IPS-15b (cell line): ENCODE data around the gene ZSWIM8.
"Not testable (repeated sequence)": the region's sequence is repeated elsewhere in the genome, so short reads cannot be mapped to it uniquely, and the experiment has no call there.

Experiments
- H3K27me3 ChIP-seq: one replicate; pipeline ENCODE4 v1.6.1; 2013; ENCODE audit warnings: low read length; ENCODE audit not compliant: control insufficient read depth, insufficient read depth
- H3K36me3 ChIP-seq: one replicate; pipeline ENCODE4 v1.6.1; 2013; ENCODE audit warnings: low read length; ENCODE audit not compliant: control insufficient read depth, insufficient read depth
- H3K4me1 ChIP-seq: one replicate; pipeline ENCODE4 v1.6.1; 2013; ENCODE audit warnings: mild to moderate bottlenecking, low read length; ENCODE audit not compliant: control insufficient read depth, insufficient read depth
- H3K4me3 ChIP-seq: one replicate; pipeline ENCODE4 v1.5.1; 2013; ENCODE audit warnings: low read depth, low read length
- H3K9ac ChIP-seq: one replicate; pipeline ENCODE4 v1.6.1; 2013; ENCODE audit warnings: low read depth, mild to moderate bottlenecking, low read length
- H3K9me3 ChIP-seq: one replicate; pipeline ENCODE4 v1.6.1; 2013; ENCODE audit warnings: mild to moderate bottlenecking, low read length; ENCODE audit not compliant: control insufficient read depth, insufficient read depth

Gene ZSWIM8

DNA sequence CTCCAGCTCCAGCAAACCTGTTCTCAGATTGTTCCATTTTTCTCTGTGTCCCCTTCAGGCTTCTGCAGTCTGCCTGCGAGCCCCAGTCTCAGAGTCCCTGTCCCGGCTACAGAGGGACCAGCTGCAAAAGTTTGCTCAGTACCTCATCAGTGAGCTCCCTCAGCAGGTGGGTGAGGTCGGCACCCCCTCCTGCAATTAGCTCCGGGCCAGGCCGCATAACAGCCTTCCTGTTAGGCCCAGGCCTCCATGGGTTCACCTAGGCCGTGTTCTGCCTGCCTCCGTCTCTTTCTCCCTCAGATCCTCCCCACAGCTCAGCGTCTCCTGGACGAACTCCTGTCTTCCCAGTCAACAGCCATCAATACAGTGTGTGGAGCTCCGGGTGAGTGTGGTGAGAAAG is 4.3 kb downstream of the ZSWIM8 start:
- Histone ChIP-seq H3K36me3 (peaks cover 31% of the 10 kb centered on the region), H3K9ac (no peak overlapping the region), H3K27me3 (no peaks in the 10 kb centered on the region), H3K4me3 (no peak overlapping the region), H3K9me3 (no peaks in the 10 kb centered on the region), H3K4me1 (peaks cover 4% of the 10 kb centered on the region)

GRCh38 chr10:73790886-73791625 is 5.7 kb downstream of the ZSWIM8 start:
- Histone ChIP-seq H3K36me3 (peaks cover 31% of the 10 kb centered on the region), H3K9me3 (no peaks in the 10 kb centered on the region), H3K27me3 (no peaks in the 10 kb centered on the region), H3K4me3 (no peak overlapping the region), H3K9ac (no peak overlapping the region), H3K4me1 (peaks cover 4% of the 10 kb centered on the region)

- no peaks in the 10 kb centered on the region for H3K4me1 ChIP-seq
- H3K27me3 ChIP-seq: no peaks in the 10 kb centered on the region
- H3K9me3 ChIP-seq: no peaks in the 10 kb centered on the region
- H3K9ac ChIP-seq: no peak overlapping the region
- H3K36me3 ChIP-seq: peaks cover 35% of the 10 kb centered on the region
- H3K4me3 ChIP-seq: no peak overlapping the region
Observed at GRCh38 chr10:73791871-73792400, 6.5 kb downstream of the ZSWIM8 start.

DNA sequence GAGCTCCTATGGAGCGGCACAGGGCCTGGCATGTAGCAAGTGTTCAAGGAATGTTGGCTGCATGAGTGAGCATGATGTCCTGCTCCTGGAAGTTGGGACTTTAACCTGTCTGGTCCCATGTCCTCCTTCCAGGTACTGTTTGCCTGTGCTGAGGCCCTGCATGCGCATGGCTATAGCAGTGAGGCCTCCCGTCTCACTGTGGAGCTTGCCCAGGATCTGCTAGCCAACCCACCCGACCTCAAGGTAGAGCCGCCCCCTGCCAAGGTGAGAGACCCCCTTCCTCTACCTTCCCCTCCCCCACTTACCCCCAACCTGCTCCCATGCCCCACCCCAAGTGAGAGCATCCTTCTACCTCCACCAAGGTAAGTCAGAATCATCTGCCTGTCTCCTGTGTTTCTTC is 8.1 kb downstream of the ZSWIM8 start:
- Histone ChIP-seq H3K9ac (no peak overlapping the region), H3K4me1 (no peaks in the 10 kb centered on the region), H3K27me3 (no peaks in the 10 kb centered on the region), H3K9me3 (no peaks in the 10 kb centered on the region), H3K4me3 (no peak overlapping the region), H3K36me3 (peaks cover 42% of the 10 kb centered on the region)

DNA sequence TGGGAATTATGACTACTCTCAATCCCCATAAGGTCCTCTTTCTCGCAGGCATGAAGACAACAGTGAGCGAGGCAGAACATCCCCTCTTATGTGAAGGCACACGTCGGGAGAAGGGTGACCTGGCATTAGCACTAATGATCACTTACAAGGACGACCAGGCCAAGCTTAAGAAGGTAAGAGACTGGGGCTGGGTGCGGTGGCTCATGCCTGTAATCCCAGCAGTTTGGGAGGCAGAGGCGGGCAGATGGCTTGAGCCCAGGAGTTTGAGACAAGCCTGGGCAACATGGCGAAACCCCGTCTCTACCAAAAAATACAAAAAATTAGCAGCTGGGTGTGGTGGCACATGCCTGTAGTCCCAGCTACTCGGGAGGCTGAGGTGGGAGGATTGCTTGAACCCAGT is 10.1 kb downstream of the ZSWIM8 start:
- not testable (repeated sequence) for H3K4me1 ChIP-seq, H3K27me3 ChIP-seq, H3K4me3 ChIP-seq, H3K9me3 ChIP-seq, H3K9ac ChIP-seq
- peaks cover 49% of the 10 kb centered on the region for H3K36me3 ChIP-seq

DNA sequence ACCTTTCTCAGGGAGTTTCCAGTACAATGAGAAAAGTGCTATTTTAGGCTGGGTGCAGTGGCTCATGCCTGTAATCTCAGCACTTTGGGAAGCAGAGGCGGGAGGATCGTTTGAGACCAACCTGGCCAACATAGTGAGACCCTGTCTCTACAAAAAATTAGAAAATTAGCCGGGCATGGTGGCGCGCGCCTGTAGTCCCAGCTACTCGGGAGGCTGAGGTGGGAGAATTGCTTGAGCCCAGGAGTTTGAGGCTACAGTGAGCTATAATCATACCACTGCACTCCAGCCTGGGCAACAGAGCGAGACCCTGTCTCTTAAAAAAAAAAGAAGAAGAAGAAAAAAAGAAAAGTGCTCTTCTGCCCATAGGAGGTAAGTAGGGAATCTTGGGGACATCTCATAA is 10.6 kb downstream of the ZSWIM8 start:
- H3K4me3 ChIP-seq, H3K9me3 ChIP-seq, H3K27me3 ChIP-seq, H3K9ac ChIP-seq, H3K4me1 ChIP-seq: not testable (repeated sequence)
- peaks cover 49% of the 10 kb centered on the region for H3K36me3 ChIP-seq

- Histone ChIP-seq H3K36me3 (peaks cover 49% of the 10 kb centered on the region), H3K9ac (no peak overlapping the region)
Observed at GRCh38 chr10:73796766-73797165, 11.4 kb downstream of the ZSWIM8 start.

DNA sequence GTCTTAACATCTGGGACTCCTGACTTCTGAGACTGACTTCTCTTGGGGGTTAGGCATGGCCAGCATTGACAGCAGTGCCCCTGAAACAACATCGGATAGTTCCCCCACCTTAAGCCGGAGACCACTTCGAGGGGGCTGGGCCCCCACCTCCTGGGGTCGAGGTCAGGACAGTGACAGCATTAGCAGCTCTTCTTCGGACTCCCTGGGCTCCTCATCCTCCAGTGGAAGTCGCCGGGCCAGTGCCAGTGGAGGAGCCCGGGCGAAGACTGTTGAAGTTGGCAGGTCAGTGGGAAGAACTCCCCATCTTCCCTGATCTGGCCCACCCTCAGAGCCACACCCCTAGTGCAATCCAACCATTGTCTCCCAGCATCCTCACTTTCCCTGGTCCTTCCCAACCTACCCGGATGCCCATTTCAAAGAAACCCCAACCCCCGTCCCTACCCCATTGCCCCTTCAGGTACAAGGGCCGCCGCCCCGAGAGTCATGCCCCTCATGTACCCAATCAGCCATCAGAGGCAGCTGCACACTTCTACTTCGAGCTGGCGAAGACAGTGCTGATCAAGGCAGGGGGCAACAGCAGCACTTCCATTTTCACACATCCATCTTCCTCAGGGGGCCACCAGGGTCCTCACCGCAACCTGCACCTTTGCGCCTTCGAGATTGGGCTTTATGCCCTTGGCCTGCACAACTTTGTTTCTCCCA is 12.1 kb downstream of the ZSWIM8 start:
- Histone ChIP-seq H3K9me3 (no peaks in the 10 kb centered on the region), H3K36me3 (peaks cover 50% of the 10 kb centered on the region)

More at GRCh38 chr10:73796766-73797165, 11.4 kb downstream of the ZSWIM8 start:
- Histone ChIP-seq H3K4me1 (no peaks in the 10 kb centered on the region), H3K9me3 (no peaks in the 10 kb centered on the region), H3K27me3 (no peaks in the 10 kb centered on the region), H3K4me3 (no peak overlapping the region)

GRCh38 chr10:73798087-73798486 is 12.7 kb downstream of the ZSWIM8 start:
- Histone ChIP-seq H3K4me1 (no peaks in the 10 kb centered on the region), H3K9ac (no peak overlapping the region), H3K27me3 (no peaks in the 10 kb centered on the region), H3K4me3 (no peak overlapping the region), H3K36me3 (peaks cover 56% of the 10 kb centered on the region), H3K9me3 (no peaks in the 10 kb centered on the region)

More for the DNA sequence above, 12.1 kb downstream of the ZSWIM8 start:
- Histone ChIP-seq H3K9ac (no peak overlapping the region), H3K4me1 (no peaks in the 10 kb centered on the region), H3K27me3 (no peaks in the 10 kb centered on the region), H3K4me3 (no peak overlapping the region)

GRCh38 chr10:73798927-73799560 is 13.6 kb downstream of the ZSWIM8 start:
- Histone ChIP-seq H3K36me3 (peaks cover 57% of the 10 kb centered on the region), H3K4me1 (no peaks in the 10 kb centered on the region), H3K27me3 (no peaks in the 10 kb centered on the region)

DNA sequence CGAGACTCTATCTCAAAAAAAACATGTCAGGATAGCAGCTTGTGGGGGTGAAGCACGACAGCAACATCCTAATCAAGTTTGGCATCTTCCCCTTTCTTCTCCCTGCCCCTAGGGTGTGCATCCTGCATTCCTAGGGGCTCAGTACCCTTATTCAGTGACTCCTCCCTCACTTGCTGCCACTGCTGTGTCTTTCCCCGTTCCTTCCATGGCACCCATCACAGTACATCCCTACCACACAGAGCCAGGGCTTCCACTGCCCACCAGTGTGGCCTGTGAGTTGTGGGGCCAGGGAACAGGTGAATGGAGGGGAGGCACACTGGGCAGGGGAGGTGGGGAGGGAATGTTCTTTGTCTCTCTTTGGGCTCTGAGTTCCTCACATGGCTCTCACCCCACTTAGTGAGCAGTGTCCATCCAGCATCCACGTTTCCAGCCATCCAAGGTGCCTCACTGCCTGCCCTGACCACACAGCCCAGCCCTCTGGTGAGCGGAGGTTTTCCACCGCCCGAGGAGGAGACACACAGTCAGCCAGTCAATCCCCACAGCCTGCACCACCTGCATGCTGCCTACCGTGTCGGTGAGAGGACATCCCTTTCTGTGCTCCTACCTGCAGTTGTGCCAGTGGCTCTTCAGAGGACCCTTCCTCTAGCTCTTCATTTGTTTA is 14.6 kb downstream of the ZSWIM8 start:
- H3K36me3 ChIP-seq: peaks cover 56% of the 10 kb centered on the region
- no peak overlapping the region for H3K4me3 ChIP-seq
- H3K27me3 ChIP-seq: no peaks in the 10 kb centered on the region
- no peaks in the 10 kb centered on the region for H3K4me1 ChIP-seq
- H3K9me3 ChIP-seq: no peaks in the 10 kb centered on the region
- H3K9ac ChIP-seq: no peak overlapping the region

More at GRCh38 chr10:73798927-73799560, 13.6 kb downstream of the ZSWIM8 start:
- no peak overlapping the region for H3K4me3 ChIP-seq
- H3K9me3 ChIP-seq: no peaks in the 10 kb centered on the region
- no peak overlapping the region for H3K9ac ChIP-seq
